IPS-18a (cell line): ENCODE measurements around the gene FRMD4A.
"Not testable (repeated sequence)": the region's sequence is repeated elsewhere in the genome, so short reads cannot be mapped to it uniquely, and the experiment has no call there.

Source experiments
- H3K27ac ChIP-seq: one replicate; pipeline ENCODE4 v1.5.1; 2013; ENCODE audit warnings: low read length
- H3K27me3 ChIP-seq: one replicate; pipeline ENCODE4 v1.6.1; 2013; ENCODE audit warnings: mild to moderate bottlenecking, low read length; ENCODE audit not compliant: control insufficient read depth, insufficient read depth
- H3K36me3 ChIP-seq: one replicate; pipeline ENCODE4 v1.6.1; 2013; ENCODE audit warnings: low read depth, low read length; ENCODE audit not compliant: control insufficient read depth
- H3K4me1 ChIP-seq: one replicate; pipeline ENCODE4 v1.6.1; 2013; ENCODE audit warnings: low read depth, low read length; ENCODE audit not compliant: control insufficient read depth
- H3K4me3 ChIP-seq: one replicate; pipeline ENCODE4 v1.5.1; 2013; ENCODE audit warnings: low read length
- H3K9ac ChIP-seq: one replicate; pipeline ENCODE4 v1.6.1; 2013; ENCODE audit warnings: mild to moderate bottlenecking, low read length, moderate library complexity
- H3K9me3 ChIP-seq: one replicate; pipeline ENCODE4 v1.6.1; 2013; ENCODE audit warnings: low read depth, low read length; ENCODE audit not compliant: control insufficient read depth

The FRMD4A gene

DNA sequence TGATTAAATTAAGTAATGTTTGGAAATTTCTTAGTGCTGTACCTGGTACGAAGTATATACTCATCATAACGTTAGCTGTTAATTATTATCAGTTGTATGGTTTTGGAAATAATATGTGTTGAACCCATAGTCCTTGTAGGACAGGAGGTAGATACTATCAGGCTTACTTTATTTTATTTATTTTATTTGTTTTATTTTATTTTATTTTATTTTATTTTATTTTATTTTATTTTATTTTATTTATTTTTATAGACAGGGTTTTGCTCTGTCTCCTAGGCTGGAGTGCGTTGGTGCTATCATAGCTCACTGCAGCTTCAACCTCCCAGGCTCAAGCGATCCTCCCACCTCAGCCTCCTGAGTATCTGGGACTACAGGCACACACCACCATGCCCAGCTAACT is 465.5 kb downstream of the FRMD4A start:
- not testable (repeated sequence) for H3K36me3 ChIP-seq, H3K9ac ChIP-seq, H3K27ac ChIP-seq, H3K4me3 ChIP-seq, H3K9me3 ChIP-seq, H3K27me3 ChIP-seq
- H3K4me1 ChIP-seq, result peaks cover 17% of the 10 kb centered on the region

GRCh38 chr10:13862546-13863233 is 468.0 kb downstream of the FRMD4A start:
- H3K9me3 ChIP-seq, result no peaks in the 10 kb centered on the region
- no peaks in the 10 kb centered on the region for H3K27me3 ChIP-seq
- peaks cover 2% of the 10 kb centered on the region for H3K36me3 ChIP-seq
- H3K27ac ChIP-seq, result no peak overlapping the region
- H3K4me3 ChIP-seq, result no peak overlapping the region
- H3K9ac ChIP-seq, result no peak overlapping the region
- H3K4me1 ChIP-seq, result peaks cover 11% of the 10 kb centered on the region

DNA sequence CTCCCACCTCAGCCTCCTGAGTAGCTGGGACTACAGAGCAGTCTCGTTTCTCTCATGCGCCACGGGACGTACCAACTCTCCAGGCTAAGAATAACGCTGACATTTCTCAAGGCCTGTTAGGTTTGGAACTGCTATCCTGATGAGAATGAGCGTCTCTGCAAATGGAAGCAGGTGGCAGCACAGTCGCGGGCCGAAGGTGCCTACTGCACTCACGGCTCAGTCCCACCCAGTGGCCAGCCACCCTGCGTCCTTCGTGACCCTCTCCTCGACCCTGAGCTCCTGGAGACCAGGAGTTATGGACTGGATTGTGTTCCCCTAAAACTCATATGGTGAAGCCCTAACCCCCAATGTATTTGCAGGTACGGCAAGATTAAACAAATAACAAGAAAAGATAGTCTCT is 469.8 kb downstream of the FRMD4A start:
- H3K4me1 ChIP-seq, result peaks cover 2% of the 10 kb centered on the region
- no peaks in the 10 kb centered on the region for H3K27me3 ChIP-seq
- no peaks in the 10 kb centered on the region for H3K9me3 ChIP-seq
- peaks cover 8% of the 10 kb centered on the region for H3K36me3 ChIP-seq
- H3K27ac ChIP-seq, result no peak overlapping the region
- H3K9ac ChIP-seq, result no peak overlapping the region
- no peak overlapping the region for H3K4me3 ChIP-seq

DNA sequence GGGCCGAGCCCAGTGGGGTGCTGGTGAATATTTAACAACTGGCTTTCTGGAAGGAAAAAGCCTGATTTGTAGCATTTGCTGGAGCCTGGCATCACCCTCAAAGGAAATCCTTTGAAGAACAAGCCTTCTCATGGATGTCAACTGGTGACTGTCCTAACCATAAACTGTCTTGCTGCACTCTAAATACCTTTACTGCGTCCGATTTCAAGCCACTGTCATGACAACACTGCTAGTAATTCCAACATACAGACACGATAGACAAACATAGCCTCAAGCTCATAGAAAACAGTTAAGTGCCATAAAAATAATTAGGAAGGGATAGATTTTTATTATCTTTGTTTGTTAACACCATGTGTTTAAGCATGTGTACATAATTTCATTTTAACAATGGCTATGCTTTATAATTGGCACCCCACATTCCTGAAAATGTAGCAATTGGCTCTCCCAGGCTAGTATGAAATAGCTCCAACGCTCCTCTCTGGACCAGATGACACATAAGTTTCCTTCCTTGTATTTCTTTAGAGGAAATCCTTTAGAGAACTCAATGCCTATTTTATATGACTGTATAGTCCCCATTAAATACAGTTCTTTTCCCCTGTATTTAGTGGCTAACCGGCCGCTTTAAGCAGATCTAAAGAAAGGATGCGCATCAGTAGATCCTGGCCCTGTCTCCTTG is 470.6 kb downstream of the FRMD4A start:
- Histone ChIP-seq H3K4me1 (no peaks in the 10 kb centered on the region), H3K4me3 (no peak overlapping the region), H3K36me3 (peaks cover 8% of the 10 kb centered on the region), H3K9ac (no peak overlapping the region), H3K27ac (no peak overlapping the region), H3K27me3 (no peaks in the 10 kb centered on the region), H3K9me3 (no peaks in the 10 kb centered on the region)

- H3K4me3 ChIP-seq, result no peak overlapping the region
- no peaks in the 10 kb centered on the region for H3K4me1 ChIP-seq
- no peak overlapping the region for H3K27ac ChIP-seq
- H3K27me3 ChIP-seq, result no peaks in the 10 kb centered on the region
- H3K9ac ChIP-seq, result no peak overlapping the region
- H3K9me3 ChIP-seq, result no peaks in the 10 kb centered on the region
- peaks cover 8% of the 10 kb centered on the region for H3K36me3 ChIP-seq
Observed at GRCh38 chr10:13858709-13859108, 472.0 kb downstream of the FRMD4A start.

- Histone ChIP-seq H3K27ac (no peak overlapping the region), H3K4me1 (no peaks in the 10 kb centered on the region)
Observed at GRCh38 chr10:13857451-13857850, 473.3 kb downstream of the FRMD4A start.

DNA sequence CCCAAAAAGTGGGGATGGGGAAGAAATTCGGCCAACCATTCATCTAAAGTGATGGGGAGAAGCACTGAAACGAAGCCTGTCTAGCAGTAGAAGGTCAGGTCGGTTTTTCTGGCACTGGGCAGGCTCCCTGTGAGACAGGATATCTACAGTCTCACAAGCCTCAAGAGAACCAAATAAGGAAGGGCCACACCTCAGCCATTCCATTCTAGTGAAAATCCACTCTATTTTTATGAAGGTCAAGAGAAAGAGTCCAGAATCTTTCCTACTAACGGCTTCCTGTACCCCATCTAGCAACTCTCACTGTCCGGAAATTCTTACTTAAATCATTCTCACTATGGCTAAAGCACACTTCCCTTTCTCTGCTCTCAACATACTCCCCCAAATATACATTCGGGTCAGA is 476.9 kb downstream of the FRMD4A start:
- Histone ChIP-seq H3K36me3 (peaks cover 8% of the 10 kb centered on the region), H3K9ac (no peak overlapping the region), H3K4me3 (no peak overlapping the region), H3K27me3 (no peaks in the 10 kb centered on the region), H3K27ac (no peak overlapping the region), H3K4me1 (peaks cover 4% of the 10 kb centered on the region), H3K9me3 (no peaks in the 10 kb centered on the region)

More at GRCh38 chr10:13857451-13857850, 473.3 kb downstream of the FRMD4A start:
- no peaks in the 10 kb centered on the region for H3K27me3 ChIP-seq
- no peak overlapping the region for H3K9ac ChIP-seq
- no peak overlapping the region for H3K4me3 ChIP-seq
- peaks cover 8% of the 10 kb centered on the region for H3K36me3 ChIP-seq
- no peaks in the 10 kb centered on the region for H3K9me3 ChIP-seq

GRCh38 chr10:13852872-13853271 is 477.9 kb downstream of the FRMD4A start:
- Histone ChIP-seq H3K9me3 (no peaks in the 10 kb centered on the region), H3K27ac (no peak overlapping the region), H3K4me1 (peaks cover 11% of the 10 kb centered on the region), H3K36me3 (peaks cover 7% of the 10 kb centered on the region), H3K9ac (no peak overlapping the region), H3K27me3 (no peaks in the 10 kb centered on the region), H3K4me3 (no peak overlapping the region)

GRCh38 chr10:13851906-13852305 is 478.8 kb downstream of the FRMD4A start:
- H3K36me3 ChIP-seq, result no peaks in the 10 kb centered on the region
- no peak overlapping the region for H3K9ac ChIP-seq
- no peaks in the 10 kb centered on the region for H3K27me3 ChIP-seq
- no peaks in the 10 kb centered on the region for H3K9me3 ChIP-seq
- no peak overlapping the region for H3K4me3 ChIP-seq
- H3K4me1 ChIP-seq, result peaks cover 21% of the 10 kb centered on the region
- no peak overlapping the region for H3K27ac ChIP-seq

DNA sequence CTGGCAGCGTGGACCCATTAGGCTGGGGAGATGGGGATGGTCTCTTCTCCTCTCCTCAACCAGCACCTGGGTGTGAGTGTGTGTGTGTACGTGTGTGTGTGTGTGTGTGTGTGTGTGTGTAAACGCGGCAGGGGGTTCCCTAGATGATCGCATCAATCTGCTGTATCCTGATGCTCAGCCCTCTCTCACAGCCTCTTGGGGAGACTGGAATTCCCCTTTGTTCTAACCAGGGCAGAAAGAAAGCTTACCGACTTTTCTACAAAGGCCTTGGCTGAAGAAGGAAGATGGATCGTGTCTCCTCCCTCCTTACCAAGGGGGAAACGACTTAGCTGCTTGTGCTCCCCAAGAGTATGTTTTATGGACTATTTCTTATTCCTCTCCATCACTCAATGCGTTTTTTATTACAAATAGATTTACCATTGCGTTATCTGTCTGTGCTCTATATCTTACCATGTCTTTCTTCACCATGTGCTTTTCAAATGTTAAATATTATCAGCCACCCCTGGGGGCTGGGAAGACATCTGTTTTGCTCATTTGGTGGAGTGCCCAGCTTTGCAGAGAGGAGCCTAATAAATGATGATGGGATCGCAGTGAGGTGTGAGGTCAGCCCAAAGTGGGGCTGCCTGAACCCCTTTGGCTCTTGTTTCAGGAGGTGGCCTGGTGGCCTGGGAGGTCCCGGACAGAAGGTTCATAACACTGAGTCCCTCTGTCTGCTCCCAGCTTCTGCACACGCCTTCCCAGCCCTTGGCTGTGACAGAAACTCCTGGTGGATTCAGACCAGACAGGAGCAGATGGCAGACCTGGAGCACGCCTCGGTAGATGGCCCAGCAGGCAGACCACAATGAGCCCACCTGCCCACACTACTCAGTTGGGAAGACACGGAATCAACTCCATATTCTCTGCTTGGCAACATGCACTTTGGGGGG is 481.9 kb downstream of the FRMD4A start:
- no peaks in the 10 kb centered on the region for H3K9me3 ChIP-seq
- H3K4me3 ChIP-seq, result no peak overlapping the region
- no peak overlapping the region for H3K9ac ChIP-seq
- H3K4me1 ChIP-seq, result peaks cover 23% of the 10 kb centered on the region
- no peak overlapping the region for H3K27ac ChIP-seq
- no peaks in the 10 kb centered on the region for H3K36me3 ChIP-seq
- H3K27me3 ChIP-seq, result no peaks in the 10 kb centered on the region

DNA sequence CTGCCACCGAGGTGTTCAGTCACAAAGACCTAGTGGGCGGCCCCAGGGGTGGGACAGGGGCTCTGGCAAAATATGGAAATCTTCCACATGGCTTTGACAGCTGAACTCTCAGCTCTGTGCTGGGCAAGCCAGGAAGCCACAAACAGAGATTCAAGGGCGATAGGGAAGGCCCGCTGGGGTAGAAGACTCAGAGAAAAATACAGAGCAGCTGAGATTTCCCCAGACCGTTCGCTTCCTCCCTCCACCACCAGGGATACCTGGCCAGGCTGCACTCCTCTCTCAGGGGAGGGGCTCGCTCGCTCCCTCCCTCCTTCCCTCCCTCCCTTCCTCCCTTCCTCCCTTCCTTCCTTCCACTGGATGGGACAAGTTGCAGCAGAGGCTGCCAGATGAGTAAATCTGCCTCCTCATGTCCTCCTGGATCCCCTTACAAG is 483.5 kb downstream of the FRMD4A start:
- H3K9me3 ChIP-seq, result peaks cover under 1% of the 10 kb centered on the region
- no peak overlapping the region for H3K9ac ChIP-seq
- no peak overlapping the region for H3K27ac ChIP-seq
- H3K36me3 ChIP-seq, result no peaks in the 10 kb centered on the region
- no peaks in the 10 kb centered on the region for H3K27me3 ChIP-seq
- peaks cover 23% of the 10 kb centered on the region for H3K4me1 ChIP-seq
- H3K4me3 ChIP-seq, result no peak overlapping the region
